Neutrophil (primary cell): ENCODE results near the gene PRM3.

ENCODE experiments used
- H3K27ac ChIP-seq: fragments of 200-600 bp; sonication (generic); 2 replicates; pipeline ENCODE4 v1.5.1; 2016; ENCODE audit warnings: mild to moderate bottlenecking, moderate library complexity
- H3K27me3 ChIP-seq: fragments of 200-600 bp; sonication (generic); 2 replicates; pipeline ENCODE4 v1.6.0; 2016; ENCODE audit warnings: mild to moderate bottlenecking
- H3K36me3 ChIP-seq: fragments of 200-600 bp; sonication (generic); 2 replicates; pipeline ENCODE4 v1.5.1; 2017
- H3K4me1 ChIP-seq, 2 experiments: fragments of 200-600 bp in 1 of 2; sonication (generic) in 1 of 2; 1 replicate in 1 of 2; 2 replicates in 1 of 2; pipeline versions ENCODE4 v1.5.1 to v1.6.1; 2013 to 2016; ENCODE audit warnings: low read depth in 1 of 2, low read length in 1 of 2, mild to moderate bottlenecking in 1 of 2, moderate library complexity in 1 of 2; ENCODE audit not compliant: control insufficient read depth in 1 of 2, insufficient read depth in 1 of 2
- H3K4me3 ChIP-seq, 2 experiments: fragments of 200-600 bp in 1 of 2; sonication (generic) in 1 of 2; 1 replicate in 1 of 2; 2 replicates in 1 of 2; pipeline ENCODE4 v1.5.1; 2013 to 2016; ENCODE audit warnings: low read depth in 1 of 2, low read length in 1 of 2, mild to moderate bottlenecking in 1 of 2, moderate library complexity in 1 of 2
- H3K9me3 ChIP-seq: fragments of 200-600 bp; sonication (generic); 2 replicates; pipeline ENCODE4 v1.5.1; 2016
- CTCF ChIP-seq: fragments of 200-600 bp; sonication (generic); IDR thresholded peaks from 2 replicates; pipeline ENCODE4 v1.5.1; 2016; ENCODE audit warnings: antibody characterized with exemption

Gene PRM3

GRCh38 chr16:11270602-11271162 lies 2.7 kb downstream of the PRM3 start:
- no peaks in the 10 kb centered on the region for H3K4me1 ChIP-seq
- H3K9me3 ChIP-seq, result no peaks in the 10 kb centered on the region
- no peak for TF ChIP-seq CTCF
- no peaks in the 10 kb centered on the region for H3K36me3 ChIP-seq
- no peak overlapping the region for H3K4me3 ChIP-seq
- no peaks in the 10 kb centered on the region for H3K27me3 ChIP-seq
- no peak overlapping the region for H3K27ac ChIP-seq

DNA sequence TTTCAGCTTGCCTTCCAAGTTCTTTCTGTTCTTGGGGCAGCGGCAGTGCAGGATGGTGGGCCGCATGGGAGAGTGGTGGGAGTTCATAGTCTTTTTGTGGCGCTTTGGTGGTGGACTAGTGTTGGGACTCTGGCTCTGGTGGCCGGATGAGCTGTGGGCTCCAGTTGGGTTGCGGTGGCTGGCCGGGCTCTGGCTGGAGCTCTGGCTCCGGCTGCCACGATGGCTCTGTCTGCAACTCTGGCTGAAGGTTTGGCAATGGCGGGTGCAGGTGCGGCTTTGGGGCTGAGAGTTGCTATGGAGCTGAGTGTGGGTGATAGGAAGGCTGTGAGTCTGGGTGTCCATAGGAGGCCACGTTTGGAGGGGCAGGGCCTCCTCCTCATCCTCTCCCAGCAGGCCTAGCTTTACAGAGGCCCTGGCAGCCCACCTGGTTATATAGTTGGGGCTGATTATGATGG lies 4.5 kb downstream of the PRM3 start, which contains the start of gene TNP2:
TSS of gene TNP2 (minus strand) at position 405 of the 455 bp plus-strand sequence. CDS start at position 342, 63 bp downstream.
- peaks cover 4 to 7% of the 10 kb centered on the region in 2 experiments for H3K4me1 ChIP-seq
- H3K27me3 ChIP-seq, result no peaks in the 10 kb centered on the region
- H3K9me3 ChIP-seq, result no peaks in the 10 kb centered on the region
- no peaks in the 10 kb centered on the region for H3K36me3 ChIP-seq
- no peak within 1 kb of the TSS for H3K27ac ChIP-seq
- H3K4me3 ChIP-seq, result no peak within 1 kb of the TSS
- TF ChIP-seq CTCF, result no peak

DNA sequence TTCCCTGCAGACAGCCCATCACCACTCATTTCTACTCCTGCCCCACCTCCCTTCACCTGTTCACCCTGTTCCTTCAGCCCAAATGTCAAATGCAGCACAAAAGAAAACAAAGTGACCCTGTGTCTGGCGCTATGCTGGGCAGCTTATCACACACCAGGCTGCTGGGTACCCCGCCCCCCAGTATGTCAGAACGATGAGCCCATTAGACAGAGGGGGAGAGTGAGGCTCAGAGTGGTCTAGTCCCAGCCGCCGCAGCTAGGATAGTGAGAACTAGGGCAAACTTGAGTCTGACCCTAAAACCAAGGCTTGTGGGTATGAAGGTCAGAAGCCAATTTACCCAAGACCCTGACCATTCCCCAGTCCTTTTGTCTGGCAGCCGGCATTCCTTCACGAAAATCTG lies 8.3 kb downstream of the PRM3 start:
- peaks cover 4 to 7% of the 10 kb centered on the region in 2 experiments for H3K4me1 ChIP-seq
- no peak overlapping the region for H3K4me3 ChIP-seq
- no peak overlapping the region for H3K27ac ChIP-seq
- no peaks in the 10 kb centered on the region for H3K9me3 ChIP-seq
- H3K27me3 ChIP-seq, result no peaks in the 10 kb centered on the region
- no peak for TF ChIP-seq CTCF
- no peaks in the 10 kb centered on the region for H3K36me3 ChIP-seq

GRCh38 chr16:11264155-11264832 lies 9.1 kb downstream of the PRM3 start:
- TF ChIP-seq CTCF, result no peak
- Histone ChIP-seq H3K4me1 (peaks cover 5 to 7% of the 10 kb centered on the region in 2 experiments), H3K36me3 (no peaks in the 10 kb centered on the region), H3K9me3 (no peaks in the 10 kb centered on the region), H3K4me3 (no peak overlapping the region), H3K27ac (no peak overlapping the region), H3K27me3 (peaks cover under 1% of the 10 kb centered on the region)

DNA sequence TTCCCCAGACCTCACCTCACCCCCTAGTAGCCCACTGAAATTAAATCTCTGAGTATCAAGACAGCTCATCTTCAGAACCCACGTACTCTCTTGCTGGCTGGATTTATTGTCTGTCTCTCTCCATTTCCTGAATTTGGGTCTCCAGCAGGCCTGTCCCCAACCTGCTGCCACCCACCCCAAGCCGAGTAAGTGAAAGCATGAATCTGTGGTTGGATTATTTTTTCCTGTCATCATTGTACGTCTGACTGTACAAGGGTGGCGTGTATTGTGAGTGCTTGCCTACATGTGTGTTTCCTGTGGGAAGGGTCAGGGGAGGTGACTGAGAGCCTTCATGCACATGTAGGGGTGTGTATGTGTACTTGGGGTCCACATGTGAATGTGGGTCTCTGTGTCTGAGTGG lies 9.7 kb downstream of the PRM3 start:
- Histone ChIP-seq H3K4me3 (no peak overlapping the region), H3K4me1 (peaks cover 7 to 10% of the 10 kb centered on the region in 2 experiments), H3K36me3 (no peaks in the 10 kb centered on the region), H3K9me3 (no peaks in the 10 kb centered on the region), H3K27me3 (peaks cover 6% of the 10 kb centered on the region), H3K27ac (no peak overlapping the region)
- TF ChIP-seq CTCF, result no peak
